Muscle of back (tissue), 11 donors: ENCODE measurements around the gene GLOD5. TPM values are rescaled to one million over a fixed set of nuclear protein-coding genes. Genes with fewer than 3 reads are reported as not detected.

Experiments
- DNase-seq, 3 donors: peaks; one replicate each; pipeline versions ENCODE4 v3.0.0 to v3.0.0-alpha.2; 2013
- polyA plus RNA-seq, 10 donors: library from polyadenylated mRNA; unstranded; fragments of 120-200 nt; gene quantifications; one replicate each; pipeline ENCODE4 v1.2.1, GENCODE V29; 2013; ENCODE audit not compliant: insufficient read length in 10 of 10

Gene GLOD5
- polyA plus RNA-seq, 10 donors = not detected

- no peak for DNase-seq
Measured at GRCh38 chrX:48753708-48754228, 7.8 kb upstream of the GLOD5 start.

GRCh38 chrX:48754238-48754637 is 7.3 kb upstream of the GLOD5 start:
- no peak for DNase-seq

DNA sequence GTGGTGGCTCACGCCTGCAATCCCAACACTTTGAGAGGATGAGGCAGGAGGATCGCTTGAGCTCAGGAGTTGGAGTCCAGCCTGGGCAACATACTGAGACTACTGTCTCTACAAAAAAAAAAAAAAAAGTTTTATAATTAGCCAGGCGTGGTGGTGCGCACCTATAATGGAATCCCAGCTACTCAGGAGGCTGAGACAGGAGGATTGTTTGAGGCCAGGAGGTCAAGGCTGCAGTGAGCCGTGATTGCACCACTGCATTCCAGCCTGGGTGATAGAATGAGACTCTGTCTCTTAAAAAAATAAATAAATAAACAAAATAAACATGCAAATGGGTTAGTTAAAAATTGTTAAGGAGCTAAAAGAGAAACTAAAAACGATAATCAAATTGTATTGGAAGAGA is 7.7 kb downstream of the GLOD5 start:
- no peak for DNase-seq

DNA sequence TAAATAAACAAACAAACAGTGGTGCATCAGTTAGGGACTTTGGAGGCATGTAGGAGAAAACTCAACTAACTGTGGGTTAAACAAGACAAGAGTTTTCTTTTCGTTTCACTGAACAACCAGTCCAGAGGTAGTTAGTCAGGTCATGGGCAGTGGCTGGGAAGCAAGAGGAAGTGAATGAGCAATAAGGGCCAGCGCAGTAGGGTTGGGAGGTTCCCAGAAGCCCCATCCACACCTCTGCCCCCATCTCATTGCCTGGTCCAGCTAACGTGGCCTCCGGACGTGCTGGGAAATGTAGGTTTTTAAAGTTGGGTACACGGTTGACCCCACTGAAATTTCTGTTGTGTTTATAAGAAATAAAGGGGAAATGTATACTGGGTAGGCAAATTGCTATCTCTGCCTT is 8.7 kb downstream of the GLOD5 start:
- no peak for DNase-seq

DNA sequence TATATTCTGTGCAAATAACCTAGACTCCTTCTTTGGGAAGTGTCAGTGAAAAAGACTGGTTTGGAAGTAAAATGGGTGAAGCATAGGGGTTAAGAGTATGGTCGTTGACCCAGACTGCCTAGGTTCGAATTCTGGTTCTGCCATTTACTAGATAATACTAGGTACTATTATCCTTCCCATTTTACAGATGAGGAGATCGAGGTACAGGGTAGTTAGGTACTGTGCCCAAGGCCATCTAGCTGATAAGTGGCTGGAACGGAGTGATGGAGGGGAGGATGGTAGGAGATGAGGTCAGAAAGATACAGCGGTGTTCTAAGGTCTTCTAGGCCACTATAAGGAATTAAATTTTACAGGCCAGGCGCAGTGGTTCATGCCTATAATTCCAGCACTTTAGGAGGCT is 11.1 kb downstream of the GLOD5 start:
- DNase-seq = no peak

DNA sequence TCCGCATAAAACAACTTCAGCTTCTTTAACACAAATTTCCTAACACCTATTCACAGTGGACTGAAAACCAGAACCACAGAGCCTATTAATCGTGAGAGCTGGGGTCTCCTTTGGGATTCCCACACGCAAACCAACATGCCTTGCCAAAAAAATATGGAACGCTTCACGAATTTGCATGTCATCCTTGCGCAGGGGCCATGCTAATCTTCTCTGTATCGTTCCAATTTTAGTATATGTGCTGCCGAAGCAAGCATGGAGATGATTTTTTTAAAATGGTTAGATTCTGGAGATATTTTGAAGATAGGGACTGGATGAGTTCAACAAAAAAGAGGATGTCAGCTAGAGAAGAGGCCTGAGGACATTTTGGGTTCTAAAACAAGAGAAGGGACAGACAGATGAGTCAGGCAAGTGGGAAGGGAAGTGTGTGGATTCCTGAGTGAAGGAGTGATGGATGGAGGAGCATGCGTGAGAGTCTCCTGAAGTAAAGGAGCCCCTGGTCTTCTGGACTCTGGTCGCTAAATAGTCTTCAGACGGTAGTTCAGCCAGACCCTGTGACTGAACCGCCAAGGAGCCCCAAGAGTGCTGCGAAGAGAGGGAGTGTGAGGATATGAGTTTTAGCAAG is 15.4 kb downstream of the GLOD5 start:
- no peak for DNase-seq

- DNase-seq = no peak
Measured at GRCh38 chrX:48779399-48779798, 17.9 kb downstream of the GLOD5 start.

- no peak for DNase-seq
Measured at GRCh38 chrX:48781705-48782104, 20.2 kb downstream of the GLOD5 start.

DNA sequence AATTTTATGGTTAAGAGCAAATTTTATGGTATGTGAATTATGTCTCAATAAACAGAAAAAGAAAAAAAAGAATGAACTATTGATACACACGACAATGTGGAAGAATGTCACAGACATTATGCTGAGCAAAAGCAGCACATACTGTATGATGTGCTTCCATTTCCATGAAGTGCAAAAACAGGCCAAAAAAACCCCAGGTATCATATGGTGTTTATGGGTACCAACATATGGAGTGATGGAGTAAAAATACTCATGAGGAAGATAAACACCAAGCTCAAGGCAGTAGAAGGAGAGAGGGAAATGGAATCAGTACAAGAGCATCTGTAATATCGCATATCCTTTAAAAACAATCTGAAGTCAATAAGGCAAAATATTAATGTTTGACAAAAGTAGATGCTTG is 20.7 kb downstream of the GLOD5 start:
- DNase-seq = no peak

GRCh38 chrX:48782795-48783194 is 21.2 kb downstream of the GLOD5 start:
- DNase-seq = no peak

- DNase-seq = no peak
Measured at GRCh38 chrX:48784726-48785125, 23.2 kb downstream of the GLOD5 start.

DNA sequence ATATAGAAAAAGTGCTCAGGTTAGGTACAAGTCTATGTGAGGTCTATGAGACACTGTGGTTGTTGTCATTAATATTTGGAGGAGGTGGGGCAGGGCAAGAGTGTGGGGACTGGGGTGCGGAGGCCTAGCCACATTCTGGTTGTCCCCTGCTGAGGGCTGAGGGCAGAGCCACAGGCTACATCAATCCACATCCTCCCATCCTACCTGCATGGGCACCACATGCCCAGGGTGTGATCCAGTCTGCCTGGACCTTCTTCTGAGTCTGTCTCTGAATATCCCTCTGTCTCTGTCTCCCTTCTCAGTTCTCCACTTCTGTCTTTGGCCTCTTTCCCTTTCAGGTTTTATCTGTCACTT is 23.6 kb downstream of the GLOD5 start:
- no peak for DNase-seq

DNA sequence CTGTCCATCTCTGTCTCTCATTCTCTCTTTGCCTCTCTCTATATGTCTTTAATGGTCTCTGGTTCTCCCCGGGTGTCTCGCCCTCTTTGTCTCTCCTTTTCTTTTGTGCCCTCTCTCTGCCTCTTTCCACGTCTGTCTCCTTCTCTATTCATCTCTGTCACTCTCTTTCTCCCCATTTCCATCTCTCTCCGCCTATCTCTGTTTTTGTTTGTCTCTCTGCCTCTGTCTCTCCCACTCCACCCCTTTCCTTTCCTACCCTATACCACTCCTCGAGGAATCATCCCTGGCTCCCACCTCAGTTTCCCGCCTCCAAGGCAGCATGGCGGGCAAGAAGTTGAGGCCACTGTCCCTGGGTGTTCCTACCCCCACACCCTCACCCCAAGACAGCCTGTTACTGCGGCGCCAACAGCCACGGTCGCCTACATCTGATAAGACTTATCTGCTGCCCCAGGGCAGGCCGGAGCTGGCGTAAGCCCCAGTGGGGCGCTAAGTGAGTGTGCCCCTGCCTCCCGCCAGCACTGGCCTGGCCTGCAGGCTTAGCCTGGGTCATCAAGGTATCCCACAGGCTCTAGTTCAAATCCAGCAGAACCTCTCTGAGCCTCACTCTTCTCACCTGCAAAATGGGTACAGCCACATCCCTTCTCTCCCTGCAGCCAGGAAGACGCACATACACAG is 24.1 kb downstream of the GLOD5 start:
- no peak for DNase-seq

DNA sequence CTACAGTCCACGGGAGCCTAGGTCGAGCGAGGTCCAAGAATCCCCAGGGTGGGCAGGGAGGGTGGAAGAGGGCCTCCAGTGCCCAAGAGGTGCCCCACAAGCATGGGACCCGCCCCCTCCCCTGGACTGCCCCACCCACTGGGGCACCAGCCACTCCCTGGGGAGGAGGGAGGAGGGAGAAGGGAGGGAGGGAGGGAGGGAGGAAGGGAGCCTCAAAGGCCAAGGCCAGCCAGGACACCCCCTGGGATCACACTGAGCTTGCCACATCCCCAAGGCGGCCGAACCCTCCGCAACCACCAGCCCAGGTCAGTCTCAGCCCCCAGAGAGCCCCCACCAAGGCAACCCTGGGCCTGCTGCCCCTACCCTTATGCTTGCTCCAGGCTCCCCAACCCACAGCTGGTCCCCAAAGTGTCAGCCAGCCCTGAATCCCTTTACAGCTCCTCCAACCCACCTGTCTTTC is 24.8 kb downstream of the GLOD5 start, which contains the start of gene GATA1:
Gene GATA1 (plus strand): TSS at position 250 of the 460 bp plus-strand sequence. CDS start 4,520 bp downstream, outside the sequence.
- no peak for DNase-seq

DNA sequence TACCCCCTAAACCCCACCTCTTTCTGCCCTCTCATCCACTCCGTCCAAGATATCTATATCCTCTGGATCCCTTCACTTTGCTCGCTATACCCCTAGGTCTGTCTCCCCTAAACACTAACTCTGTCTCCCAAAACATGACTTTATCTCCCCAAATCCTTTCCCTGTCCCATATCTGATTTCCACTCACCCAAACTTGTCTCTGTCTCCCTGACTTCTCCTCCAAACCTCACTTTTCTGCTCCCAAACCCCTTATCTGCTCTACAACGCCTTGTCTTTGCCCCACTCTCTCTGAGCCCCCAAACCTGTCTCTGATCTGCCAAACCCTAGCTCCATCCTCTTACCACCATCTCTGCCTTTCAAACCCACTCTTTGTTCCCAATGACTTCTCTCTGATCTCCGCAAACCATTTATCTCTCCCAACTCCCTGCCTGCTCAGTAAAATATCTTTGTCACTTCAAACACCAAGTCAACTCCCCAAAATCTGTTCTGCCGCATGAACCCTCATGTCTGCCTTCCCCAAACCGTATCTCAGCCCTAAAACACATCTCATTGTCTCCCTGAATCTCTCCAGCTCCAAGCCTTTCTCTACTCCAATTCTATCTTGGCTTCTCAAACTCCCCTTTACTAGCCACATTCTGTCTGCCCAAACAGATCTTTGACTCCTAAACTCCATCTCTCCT is 25.4 kb downstream of the GLOD5 start:
- no peak for DNase-seq

DNA sequence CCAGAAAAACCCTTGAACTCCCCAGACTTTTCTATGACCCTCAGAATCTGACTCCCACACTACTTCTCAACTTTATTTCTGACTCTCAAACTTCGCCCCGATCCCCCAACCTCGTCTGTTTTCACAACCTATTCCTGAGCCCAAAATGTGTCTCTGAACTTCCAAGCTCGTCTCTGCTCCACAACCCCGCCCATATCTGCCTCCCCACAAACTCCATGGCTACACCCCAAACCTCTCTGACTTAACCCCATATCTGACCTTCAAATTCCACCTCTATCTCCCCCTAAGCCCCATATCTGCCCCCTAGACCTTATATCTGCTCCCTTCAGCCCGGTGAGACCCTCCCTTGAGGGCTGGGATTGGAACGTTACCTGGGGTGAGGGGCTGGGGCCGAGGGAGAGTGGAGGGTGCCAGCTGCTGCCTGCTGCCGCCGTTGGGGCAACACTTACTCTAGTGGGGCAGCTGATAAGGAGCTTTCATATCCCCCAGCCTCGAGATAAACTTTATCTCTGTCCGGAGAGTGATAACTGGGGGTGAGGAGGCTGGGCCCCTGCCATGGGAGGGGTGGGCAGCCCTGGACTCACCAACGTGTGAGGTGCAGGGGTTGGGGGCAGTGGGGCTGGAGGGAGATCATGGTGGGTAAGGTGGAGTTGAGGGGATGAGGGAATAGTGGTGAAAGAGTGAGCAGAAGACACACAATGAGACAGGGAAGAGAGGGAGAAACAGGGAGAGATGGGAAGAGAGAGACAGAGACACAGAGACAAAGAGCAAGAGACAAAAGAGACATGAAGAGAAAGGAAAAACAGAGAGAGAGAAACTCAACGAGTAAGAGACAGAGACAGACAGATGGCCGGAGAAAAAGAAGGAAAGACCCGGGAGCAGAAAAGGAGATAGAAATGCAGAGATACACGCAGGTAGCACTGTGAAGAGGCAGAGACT is 26.2 kb downstream of the GLOD5 start:
- DNase-seq = no peak

GRCh38 chrX:48789366-48790220 is 28.0 kb downstream of the GLOD5 start:
- no peak for DNase-seq

GRCh38 chrX:48790477-48790876 is 28.9 kb downstream of the GLOD5 start:
- DNase-seq = no peak

- no peak for DNase-seq
Measured at GRCh38 chrX:48791063-48791820, 29.7 kb downstream of the GLOD5 start.

- no peak for DNase-seq
Measured at GRCh38 chrX:48792219-48792618, 30.7 kb downstream of the GLOD5 start.
